Measurements from ENCODE around the gene COL3A1.

COL3A1 gene

DNA sequence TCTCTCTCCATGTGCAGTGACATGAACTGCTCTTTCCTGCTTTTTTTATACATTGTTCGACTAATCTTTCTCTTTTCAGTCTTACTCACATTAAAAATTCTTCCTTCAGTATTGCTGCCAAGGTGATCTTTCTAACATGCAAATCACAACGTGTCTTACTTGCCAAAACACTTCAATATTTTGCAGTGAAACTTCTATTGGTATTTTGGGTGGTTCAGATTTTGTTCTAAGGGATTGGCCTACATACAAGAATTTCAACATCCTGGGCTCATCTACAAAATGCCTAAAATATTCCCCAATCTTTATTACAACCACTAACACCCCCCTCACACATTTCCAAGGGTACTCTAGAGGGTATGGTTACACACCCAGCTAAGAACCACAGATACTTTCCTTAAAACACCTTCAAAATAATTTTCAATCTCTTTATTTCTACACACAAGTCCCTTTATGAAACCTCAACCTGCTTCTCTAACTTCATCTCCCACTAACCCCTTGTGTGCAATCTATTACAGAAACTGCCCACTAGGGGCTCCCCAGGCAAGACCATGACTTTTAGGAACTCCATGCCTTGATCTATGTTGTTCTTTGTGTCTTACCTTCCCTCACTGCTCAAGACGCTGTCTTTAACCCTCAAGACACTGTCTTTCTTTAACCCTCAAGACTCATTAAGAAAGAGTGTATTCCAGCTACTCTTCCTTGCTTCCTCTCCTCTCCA lies 50.9 kb downstream of the COL3A1 start:
- TF ChIP-seq, protein P1, sequence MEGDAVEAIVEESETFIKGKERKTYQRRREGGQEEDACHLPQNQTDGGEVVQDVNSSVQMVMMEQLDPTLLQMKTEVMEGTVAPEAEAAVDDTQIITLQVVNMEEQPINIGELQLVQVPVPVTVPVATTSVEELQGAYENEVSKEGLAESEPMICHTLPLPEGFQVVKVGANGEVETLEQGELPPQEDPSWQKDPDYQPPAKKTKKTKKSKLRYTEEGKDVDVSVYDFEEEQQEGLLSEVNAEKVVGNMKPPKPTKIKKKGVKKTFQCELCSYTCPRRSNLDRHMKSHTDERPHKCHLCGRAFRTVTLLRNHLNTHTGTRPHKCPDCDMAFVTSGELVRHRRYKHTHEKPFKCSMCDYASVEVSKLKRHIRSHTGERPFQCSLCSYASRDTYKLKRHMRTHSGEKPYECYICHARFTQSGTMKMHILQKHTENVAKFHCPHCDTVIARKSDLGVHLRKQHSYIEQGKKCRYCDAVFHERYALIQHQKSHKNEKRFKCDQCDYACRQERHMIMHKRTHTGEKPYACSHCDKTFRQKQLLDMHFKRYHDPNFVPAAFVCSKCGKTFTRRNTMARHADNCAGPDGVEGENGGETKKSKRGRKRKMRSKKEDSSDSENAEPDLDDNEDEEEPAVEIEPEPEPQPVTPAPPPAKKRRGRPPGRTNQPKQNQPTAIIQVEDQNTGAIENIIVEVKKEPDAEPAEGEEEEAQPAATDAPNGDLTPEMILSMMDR (IDR thresholded peaks at IDR 0.05; ENCODE audit: low read length, missing control alignments), result peak; percentile 54
- no peak overlapping the region for H3K4me3 ChIP-seq (replicated peaks; ENCODE audit: low read depth, low read length)
- no peak for DNase-seq (ENCODE audit: low read depth)

DNA sequence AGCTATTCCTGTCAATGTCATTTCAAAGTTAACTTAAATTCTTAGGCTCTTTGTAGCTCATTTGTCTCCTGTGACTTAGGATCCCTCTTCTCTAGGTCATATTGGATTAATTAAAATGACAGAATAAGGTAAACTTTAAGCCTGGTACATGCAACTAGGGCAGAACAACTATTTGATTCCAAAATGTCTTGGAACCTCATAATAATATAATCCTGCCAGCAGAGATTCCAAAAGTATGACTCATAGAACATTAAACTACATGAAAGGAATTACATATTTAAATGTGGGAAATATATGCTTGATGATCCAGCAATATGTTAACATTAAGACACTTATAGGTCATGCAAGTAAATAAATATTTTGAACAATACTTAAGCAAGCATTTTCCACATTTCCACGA lies 63.3 kb downstream of the COL3A1 start:
- peak; percentile 59 for DNase-seq (ENCODE audit: low read depth)
- no peak overlapping the region for H3K4me3 ChIP-seq (replicated peaks; ENCODE audit: low read depth, low read length)
- TF ChIP-seq, protein P1 (IDR thresholded peaks at IDR 0.05; ENCODE audit: low read length, missing control alignments), result no peak

DNA sequence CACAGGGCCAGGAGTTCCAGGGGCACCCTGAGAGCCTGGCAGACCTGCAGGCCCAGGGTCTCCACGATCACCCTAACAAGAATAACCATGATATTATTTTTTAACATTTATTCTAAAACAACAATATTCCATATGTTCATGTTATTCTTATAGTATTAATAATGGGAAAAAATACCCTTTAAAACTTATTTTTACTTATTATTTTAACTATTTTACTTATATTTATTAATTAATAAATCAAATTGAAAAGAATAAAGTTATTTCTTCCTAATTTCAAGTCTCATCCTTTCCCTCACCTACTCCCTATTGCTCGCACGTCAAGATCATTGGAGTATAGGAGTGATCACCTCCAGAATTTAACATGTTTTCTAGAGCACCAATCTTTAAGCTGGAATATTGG lies 71.7 kb downstream of the COL3A1 start:
- no peak overlapping the region for H3K4me3 ChIP-seq (replicated peaks; ENCODE audit: low read depth, low read length)
- TF ChIP-seq, protein P1 (IDR thresholded peaks at IDR 0.05; ENCODE audit: low read length, missing control alignments), result no peak
- DNase-seq (ENCODE audit: low read depth), result no peak

DNA sequence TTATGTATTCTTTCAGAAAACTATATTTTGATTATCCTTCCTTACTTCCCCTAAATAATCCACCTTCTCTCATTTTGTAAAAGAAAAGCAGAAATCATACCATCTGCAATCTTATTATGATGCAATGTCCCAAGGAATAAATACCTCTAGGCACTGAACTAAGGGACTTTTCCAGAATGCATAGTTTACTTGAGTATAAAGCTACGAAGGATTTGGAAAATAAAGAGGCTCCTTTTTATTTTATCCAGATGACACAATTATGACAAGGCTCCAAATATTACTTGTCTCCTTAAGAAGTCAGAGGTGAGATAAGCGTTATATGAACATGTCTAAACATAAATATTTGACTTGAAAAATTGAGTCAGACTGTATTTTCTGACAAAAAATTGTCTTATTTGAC lies 72.1 kb downstream of the COL3A1 start:
- no peak for DNase-seq (ENCODE audit: low read depth)
- TF ChIP-seq, protein P1 (IDR thresholded peaks at IDR 0.05; ENCODE audit: low read length, missing control alignments), result no peak

DNA sequence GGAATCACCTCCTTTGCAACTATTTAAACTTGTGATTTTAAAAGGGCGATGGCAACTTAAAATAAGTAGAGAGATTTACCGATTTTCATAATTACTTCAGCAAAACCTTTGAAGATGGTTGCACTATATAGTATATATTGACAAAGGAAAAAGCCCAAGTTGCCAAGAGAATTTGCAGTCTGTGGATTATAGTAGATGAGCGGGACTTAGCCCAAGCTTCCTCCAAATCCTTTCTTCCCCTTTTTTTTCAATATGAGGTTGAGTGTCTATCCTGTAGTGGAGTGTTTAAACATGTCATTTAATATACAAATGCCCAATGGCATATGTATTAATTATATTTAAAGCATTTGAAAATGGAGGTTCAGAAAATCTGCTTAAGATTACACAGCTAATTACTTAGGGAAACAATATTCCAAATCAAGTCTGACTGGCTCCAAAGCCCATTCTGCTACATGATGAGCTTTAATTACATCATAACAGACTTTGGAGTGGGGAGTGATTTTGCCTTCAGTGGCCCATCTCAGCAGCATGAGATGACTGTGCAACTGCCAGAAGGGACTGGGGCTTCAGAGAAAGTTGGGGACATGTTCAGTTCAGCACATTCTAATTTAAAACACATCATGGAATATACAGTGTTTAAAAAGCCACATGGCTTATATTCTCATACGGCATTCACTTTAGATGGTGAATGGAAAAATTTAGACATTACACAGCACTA lies 73.2 kb downstream of the COL3A1 start:
- TF ChIP-seq, protein P1 (IDR thresholded peaks at IDR 0.05; ENCODE audit: low read length, missing control alignments), result no peak
- DNase-seq (ENCODE audit: low read depth), result no peak
- no peak overlapping the region for H3K4me3 ChIP-seq (replicated peaks; ENCODE audit: low read depth, low read length)

More for the DNA sequence above, 72.1 kb downstream of the COL3A1 start:
- H3K4me3 ChIP-seq (replicated peaks; ENCODE audit: low read depth, low read length), result no peak overlapping the region

DNA sequence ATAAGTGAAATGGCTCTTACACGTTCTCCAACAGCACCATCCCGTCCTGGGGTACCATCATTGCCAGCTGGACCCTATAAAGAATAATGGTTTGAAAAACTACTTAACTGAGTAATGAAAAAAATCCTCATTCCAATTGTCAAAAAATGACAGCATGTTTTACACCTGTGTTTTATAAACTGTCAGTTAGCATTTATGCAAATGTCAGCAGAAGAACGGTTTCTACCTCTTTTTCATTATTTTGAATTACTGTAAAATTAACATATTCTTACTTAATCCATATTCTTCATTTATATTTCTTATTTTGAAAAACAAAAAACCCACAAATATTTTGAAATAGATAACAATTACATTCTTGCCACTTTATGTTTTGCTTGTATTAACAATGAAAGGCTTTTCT lies 74.0 kb downstream of the COL3A1 start:
- DNase-seq (ENCODE audit: low read depth), result no peak
- no peak overlapping the region for H3K4me3 ChIP-seq (replicated peaks; ENCODE audit: low read depth, low read length)
- TF ChIP-seq, protein P1 (IDR thresholded peaks at IDR 0.05; ENCODE audit: low read length, missing control alignments), result no peak
